HK-2 (cell line): ENCODE results near the gene BMP6.
A peak's percentile ranks its signal among the peaks of the same experiment; 100 is the strongest.

Experiments
- DNase-seq: peaks from one replicate; pipeline ENCODE4 v3.0.0-alpha.2; 2018; ENCODE audit not compliant: unreplicated experiment

The BMP6 gene

GRCh38 chr6:7747433-7747832 is 21.5 kb downstream of the BMP6 start:
- no peak for DNase-seq

GRCh38 chr6:7747901-7748504 is 22.1 kb downstream of the BMP6 start:
- DNase-seq: no peak

- no peak for DNase-seq
Measured at GRCh38 chr6:7749478-7749877, 23.6 kb downstream of the BMP6 start.

GRCh38 chr6:7750197-7750596 is 24.3 kb downstream of the BMP6 start:
- DNase-seq: no peak

- DNase-seq: peak; percentile 48
Measured at GRCh38 chr6:7758456-7758855, 32.6 kb downstream of the BMP6 start.

- no peak for DNase-seq
Measured at GRCh38 chr6:7759320-7759719, 33.4 kb downstream of the BMP6 start.

GRCh38 chr6:7761051-7761450 is 35.2 kb downstream of the BMP6 start:
- DNase-seq: no peak

GRCh38 chr6:7762760-7763159 is 36.9 kb downstream of the BMP6 start:
- no peak for DNase-seq

GRCh38 chr6:7763881-7764280 is 38.0 kb downstream of the BMP6 start:
- DNase-seq: no peak

- DNase-seq: no peak
Measured at GRCh38 chr6:7765575-7766325, 39.9 kb downstream of the BMP6 start.

- DNase-seq: no peak
Measured at GRCh38 chr6:7769702-7770101, 43.8 kb downstream of the BMP6 start.

- DNase-seq: no peak
Measured at GRCh38 chr6:7770111-7770510, 44.2 kb downstream of the BMP6 start.

GRCh38 chr6:7770601-7771000 is 44.7 kb downstream of the BMP6 start:
- DNase-seq: no peak

- no peak for DNase-seq
Measured at GRCh38 chr6:7773322-7773721, 47.4 kb downstream of the BMP6 start.

- no peak for DNase-seq
Measured at GRCh38 chr6:7773914-7774313, 48.0 kb downstream of the BMP6 start.

GRCh38 chr6:7776509-7776908 is 50.6 kb downstream of the BMP6 start:
- DNase-seq: no peak

- DNase-seq: no peak
Measured at GRCh38 chr6:7777074-7777473, 51.2 kb downstream of the BMP6 start.

- DNase-seq: no peak
Measured at GRCh38 chr6:7781240-7781639, 55.3 kb downstream of the BMP6 start.

GRCh38 chr6:7784248-7784647 is 58.3 kb downstream of the BMP6 start:
- DNase-seq: no peak

- no peak for DNase-seq
Measured at GRCh38 chr6:7784706-7785105, 58.8 kb downstream of the BMP6 start.

GRCh38 chr6:7785243-7786035 is 59.5 kb downstream of the BMP6 start:
- DNase-seq: no peak

GRCh38 chr6:7786214-7786661 is 60.3 kb downstream of the BMP6 start:
- DNase-seq: no peak

GRCh38 chr6:7787137-7787608 is 61.3 kb downstream of the BMP6 start:
- DNase-seq: no peak
